Left lung (tissue), 10 donors: ENCODE data around the gene TRIP12. TPM values are rescaled to one million over a fixed set of nuclear protein-coding genes. Genes with fewer than 3 reads are reported as not detected.

Source experiments
- ATAC-seq: fragments of 200-7000 bp; cut with Tn5 transposase; one replicate; pipeline ENCODE4 v1.9.1; 2020; ENCODE audit warnings: moderate library complexity
- DNase-seq, 4 donors: peaks; one replicate each; pipeline ENCODE4 v3.0.0-alpha.2; 2013 to 2020
- H3K27ac ChIP-seq, 2 donors: fragments of 200-600 bp; sonication (generic) in 1 of 2; one replicate each; pipeline versions ENCODE4 v1.5.0 to v1.8.0; 2020 to 2021
- H3K27me3 ChIP-seq, 2 donors: fragments of 200-600 bp; sonication (generic) in 1 of 2; one replicate each; pipeline versions ENCODE4 v1.5.0 to v1.8.0; 2020 to 2021
- H3K36me3 ChIP-seq, 2 donors: fragments of 200-600 bp; sonication (generic) in 1 of 2; one replicate each; pipeline versions ENCODE4 v1.5.0 to v1.8.0; 2020 to 2021
- H3K4me1 ChIP-seq, 2 donors: fragments of 200-600 bp; one replicate each; pipeline ENCODE4 v1.8.0; 2021
- H3K4me3 ChIP-seq, 2 donors: fragments of 200-600 bp; sonication (generic) in 1 of 2; one replicate each; pipeline versions ENCODE4 v1.5.0 to v1.8.0; 2020 to 2021; ENCODE audit warnings: mild to moderate bottlenecking in 1 of 2
- H3K9me3 ChIP-seq, 2 donors: fragments of 200-600 bp; sonication (generic) in 1 of 2; one replicate each; pipeline versions ENCODE4 v1.5.0 to v1.8.0; 2020 to 2021
- CTCF ChIP-seq, 2 donors: fragments of 200-600 bp; sonication (generic) in 1 of 2; IDR thresholded peaks; one replicate each; pipeline versions ENCODE4 v1.5.0 to v1.8.0; 2021; ENCODE audit warnings: antibody characterized with exemption in 2 of 2
- intact Hi-C, 2 donors: fragments of 100-400 bp; cut with DNase I; formaldehyde crosslinking; loops; one replicate each; pipeline versions ENCODE4 v1.11.2 to v1.14.2; 2022
- polyA plus RNA-seq, 6 donors: library from polyadenylated mRNA; unstranded; fragments of 120-200 nt; gene quantifications; one replicate each; pipeline ENCODE4 v1.2.1, GENCODE V29; 2013; ENCODE audit not compliant: insufficient read length in 6 of 6
- total RNA-seq, 2 donors: library from RNA; stranded (reverse); fragmentation: NEBNext Ultra II Directional; extraction: Animal tissue kit (Norgen Biotek cat#: 25700); gene quantifications; one replicate each; pipeline ENCODE4 v1.2.1, GENCODE V29; 2021
- donor health status: DM: no; HTN: yes; CAD: no.
- donor health status: DM: no; HTN: no; CAD: no.

Gene TRIP12
- total and polyA plus RNA-seq, 8 donors = 166 to 234 (median 179) TPM

GRCh38 chr2:229810786-229811185, 111.0 kb downstream of the TRIP12 start:
- H3K4me1 ChIP-seq = no peaks in the 10 kb centered on the region
- H3K4me3 ChIP-seq = no peak overlapping the region
- no peaks in the 10 kb centered on the region for H3K9me3 ChIP-seq
- intact Hi-C loops = no loop called here
- TF ChIP-seq CTCF (IDR thresholded peaks at IDR 0.05) = no peak
- DNase-seq = peak in 2 of 4 donors; percentile 15 to 30
- H3K27ac ChIP-seq = no peak overlapping the region
- no peaks in the 10 kb centered on the region for H3K27me3 ChIP-seq
- no peak for ATAC-seq
- H3K36me3 ChIP-seq = peaks cover 0 to 96% of the 10 kb centered on the region in 2 donors

GRCh38 chr2:229805559-229805958, 116.2 kb downstream of the TRIP12 start:
- H3K4me3 ChIP-seq = no peak overlapping the region
- no peaks in the 10 kb centered on the region for H3K4me1 ChIP-seq
- H3K9me3 ChIP-seq = no peaks in the 10 kb centered on the region
- H3K27ac ChIP-seq = no peak overlapping the region
- H3K36me3 ChIP-seq = peaks cover 0 to 99% of the 10 kb centered on the region in 2 donors
- ATAC-seq (no peak), DNase-seq (no peak)
- H3K27me3 ChIP-seq = no peaks in the 10 kb centered on the region
- TF ChIP-seq CTCF (IDR thresholded peaks at IDR 0.05) = no peak
- intact Hi-C loops = loop anchor here in 1 of 2 donors (10.0 kb wide), 1 partner anchor 109 kb away; no protein-coding TSS in a partner anchor

- no peak for DNase-seq
- no peak for TF ChIP-seq CTCF (IDR thresholded peaks at IDR 0.05)
- Histone ChIP-seq H3K4me1 (no peaks in the 10 kb centered on the region), H3K27me3 (no peaks in the 10 kb centered on the region), H3K4me3 (no peak overlapping the region), H3K9me3 (no peaks in the 10 kb centered on the region), H3K27ac (no peak overlapping the region), H3K36me3 (peaks cover 0 to 99% of the 10 kb centered on the region in 2 donors)
- intact Hi-C loops = loop anchor here in 1 of 2 donors (10.0 kb wide), 1 partner anchor 112 kb away; no protein-coding TSS in a partner anchor
- no peak for ATAC-seq
Measured at GRCh38 chr2:229802785-229803184, 119.0 kb downstream of the TRIP12 start.

- intact Hi-C loops = loop anchor here in 1 of 2 donors (10.0 kb wide), 1 partner anchor 114 kb away; no protein-coding TSS in a partner anchor
- DNase-seq (peak in 3 of 4 donors; percentile 36 to 65 (median 37)), ATAC-seq (peak; percentile 83)
- TF ChIP-seq CTCF (IDR thresholded peaks at IDR 0.05) = peak; percentile 46 to 61
- Histone ChIP-seq H3K36me3 (peaks cover 3 to 99% of the 10 kb centered on the region in 2 donors), H3K27me3 (no peaks in the 10 kb centered on the region), H3K4me3 (no peak overlapping the region), H3K27ac (no peak overlapping the region), H3K4me1 (no peaks in the 10 kb centered on the region), H3K9me3 (no peaks in the 10 kb centered on the region)
Measured at GRCh38 chr2:229800997-229801754, 120.6 kb downstream of the TRIP12 start.

GRCh38 chr2:229798446-229799155, 123.2 kb downstream of the TRIP12 start:
- no peaks in the 10 kb centered on the region for H3K27me3 ChIP-seq
- no peak for TF ChIP-seq CTCF (IDR thresholded peaks at IDR 0.05)
- no peak for DNase-seq
- intact Hi-C loops = no loop called here
- H3K4me3 ChIP-seq = no peak overlapping the region
- no peaks in the 10 kb centered on the region for H3K9me3 ChIP-seq
- no peaks in the 10 kb centered on the region for H3K4me1 ChIP-seq
- H3K36me3 ChIP-seq = peaks cover 3 to 99% of the 10 kb centered on the region in 2 donors
- ATAC-seq = no peak
- H3K27ac ChIP-seq = no peak overlapping the region
